OCI-LY7 (cell line): ENCODE measurements around the gene CDADC1. TPM values are rescaled to one million over a fixed set of nuclear protein-coding genes. Genes with fewer than 3 reads are reported as not detected.

Source experiments
- BruUV-seq: library from RNA; stranded (reverse); fragments of 400-500 nt; replicated peaks from 2 replicates; lab custom pipeline; 2021; lab: Mats Ljungman, UMichigan
- CTCF ChIA-PET: fragments of 300-600 bp; sonication (Branson Sonifier 250); formaldehyde crosslinking; loops from one replicate; lab custom pipeline; 2022; ENCODE audit warnings: antibody characterized with exemption; ENCODE audit not compliant: unreplicated experiment; lab: Charles Lee
- POLR2A ChIA-PET: fragments of 300-600 bp; sonication (Branson Sonifier 250); formaldehyde crosslinking; loops from one replicate; lab custom pipeline; 2022; ENCODE audit warnings: antibody characterized with exemption; lab: Charles Lee
- DNase-seq: peaks from one replicate; pipeline ENCODE4 v3.0.0-alpha.2; 2015; ENCODE audit warnings: low spot score
- H2AFZ ChIP-seq: fragments of 200-600 bp; sonication (generic), shearing (Covaris generic); 2 replicates; pipeline ENCODE4 v1.6.1; 2014; ENCODE audit warnings: mild to moderate bottlenecking, antibody characterized with exemption, low read length, moderate library complexity
- H3K27ac ChIP-seq: fragments of 200-600 bp; sonication (generic); 2 replicates; pipeline ENCODE4 v1.5.1; 2014; ENCODE audit warnings: mixed run types, low read depth, mild to moderate bottlenecking, moderate library complexity, low read length, inconsistent platforms; ENCODE audit not compliant: poor library complexity, severe bottlenecking
- H3K36me3 ChIP-seq: fragments of 200-600 bp; sonication (generic); 2 replicates; pipeline ENCODE4 v1.6.1; 2014; ENCODE audit warnings: mild to moderate bottlenecking, antibody characterized with exemption, low read length, moderate library complexity, mixed read lengths; ENCODE audit not compliant: insufficient read depth
- H3K4me1 ChIP-seq: fragments of 200-600 bp; sonication (generic); 2 replicates; pipeline ENCODE4 v1.5.1; 2014; ENCODE audit warnings: mild to moderate bottlenecking, low read length; ENCODE audit not compliant: insufficient read depth, poor library complexity, severe bottlenecking
- H3K4me2 ChIP-seq: fragments of 200-600 bp; sonication (generic); 2 replicates; pipeline ENCODE4 v1.6.1; 2014; ENCODE audit warnings: mild to moderate bottlenecking, low read length
- H3K4me3 ChIP-seq: fragments of 200-600 bp; sonication (generic); 2 replicates; pipeline ENCODE4 v1.5.1; 2014; ENCODE audit warnings: mild to moderate bottlenecking, low read depth, low read length; ENCODE audit not compliant: poor library complexity, severe bottlenecking
- H3K79me2 ChIP-seq: fragments of 200-600 bp; sonication (generic); 2 replicates; pipeline ENCODE4 v1.6.1; 2016; ENCODE audit warnings: low read depth, mild to moderate bottlenecking, low read length, moderate library complexity, mixed read lengths; ENCODE audit not compliant: insufficient read depth
- H3K9me2 ChIP-seq: fragments of 200-600 bp; sonication (generic); 2 replicates; pipeline ENCODE4 v1.6.1; 2016; ENCODE audit warnings: mild to moderate bottlenecking, low read length, mixed read lengths; ENCODE audit not compliant: insufficient read depth
- H3K9me3 ChIP-seq: fragments of 200-600 bp; sonication (generic); 2 replicates; pipeline ENCODE4 v1.6.1; 2014; ENCODE audit warnings: mild to moderate bottlenecking, mixed run types, low read length, mixed read lengths
- H4K20me1 ChIP-seq: fragments of 200-600 bp; sonication (generic); 2 replicates; pipeline ENCODE4 v1.6.1; 2014; ENCODE audit warnings: mild to moderate bottlenecking, antibody characterized with exemption, low read length, moderate library complexity, mixed read lengths; ENCODE audit not compliant: insufficient read depth
- EZH2phosphoT487 ChIP-seq: fragments of 200-600 bp; sonication (generic); IDR thresholded peaks from 2 replicates; pipeline ENCODE4 v1.6.1; 2018; ENCODE audit warnings: low read depth, borderline replicate concordance, mild to moderate bottlenecking, mixed run types, antibody characterized with exemption, low read length, moderate library complexity, mixed read lengths
- intact Hi-C: fragments of 100-400 bp; cut with micrococcal nuclease; formaldehyde crosslinking; loops from one replicate; pipeline ENCODE4 v1.10.0; 2022; ENCODE audit not compliant: unreplicated experiment
- total RNA-seq, 2 experiments: library from RNA; depleted of rRNA in 1 of 2; stranded (reverse); fragments of >200 nt in 1 of 2; shearing (Covaris generic) in 1 of 2; gene quantifications; 2 replicates each; pipeline ENCODE4 v1.2.3, GENCODE V29; 2014 to 2022
- TF ChIP-seq, protein P1 (sequence below): fragments of 200-600 bp; sonication (generic); conservative IDR thresholded peaks from 2 replicates; pipeline ENCODE4 v1.5.1; 2014; ENCODE audit warnings: mild to moderate bottlenecking, antibody characterized with exemption, low read length, moderate library complexity, mixed read lengths

CDADC1 gene
- total RNA-seq, 2 experiments from 2014 or later = 9.1 to 12.5 TPM

- Histone ChIP-seq H3K79me2 (no peaks in the 10 kb centered on the region), H3K4me1 (peaks cover 10% of the 10 kb centered on the region), H4K20me1 (no peaks in the 10 kb centered on the region), H3K27ac (no peak overlapping the region), H3K9me2 (no peaks in the 10 kb centered on the region), H3K36me3 (no peaks in the 10 kb centered on the region), H3K4me3 (no peak overlapping the region), H3K4me2 (no peak overlapping the region; the same call in 1 of the 2 replicates), H2AFZ (peak overlapping the region; percentile 62), H3K9me3 (no peaks in the 10 kb centered on the region)
- BruUV-seq = no TSS peak
- CTCF ChIA-PET = interaction anchor here (0.8 to 1.1 kb wide), 2 partner anchors 23 to 38 kb away, joined by 3 read pairs; no protein-coding TSS in a partner anchor
- DNase-seq = peak; percentile 72
- TF ChIP-seq EZH2phosphoT487 = no peak
- TF ChIP-seq, protein P1, sequence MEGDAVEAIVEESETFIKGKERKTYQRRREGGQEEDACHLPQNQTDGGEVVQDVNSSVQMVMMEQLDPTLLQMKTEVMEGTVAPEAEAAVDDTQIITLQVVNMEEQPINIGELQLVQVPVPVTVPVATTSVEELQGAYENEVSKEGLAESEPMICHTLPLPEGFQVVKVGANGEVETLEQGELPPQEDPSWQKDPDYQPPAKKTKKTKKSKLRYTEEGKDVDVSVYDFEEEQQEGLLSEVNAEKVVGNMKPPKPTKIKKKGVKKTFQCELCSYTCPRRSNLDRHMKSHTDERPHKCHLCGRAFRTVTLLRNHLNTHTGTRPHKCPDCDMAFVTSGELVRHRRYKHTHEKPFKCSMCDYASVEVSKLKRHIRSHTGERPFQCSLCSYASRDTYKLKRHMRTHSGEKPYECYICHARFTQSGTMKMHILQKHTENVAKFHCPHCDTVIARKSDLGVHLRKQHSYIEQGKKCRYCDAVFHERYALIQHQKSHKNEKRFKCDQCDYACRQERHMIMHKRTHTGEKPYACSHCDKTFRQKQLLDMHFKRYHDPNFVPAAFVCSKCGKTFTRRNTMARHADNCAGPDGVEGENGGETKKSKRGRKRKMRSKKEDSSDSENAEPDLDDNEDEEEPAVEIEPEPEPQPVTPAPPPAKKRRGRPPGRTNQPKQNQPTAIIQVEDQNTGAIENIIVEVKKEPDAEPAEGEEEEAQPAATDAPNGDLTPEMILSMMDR = peak; percentile 64
- POLR2A ChIA-PET = interaction anchor here (0.8 to 1.0 kb wide), 4 partner anchors 9 to 24 kb away, joined by 3 to 4 read pairs (median 3); no protein-coding TSS in a partner anchor
- intact Hi-C loops = no loop called here
Observed at GRCh38 chr13:49214917-49215376, 32.8 kb upstream of the CDADC1 start.

GRCh38 chr13:49216334-49216733 lies 31.4 kb upstream of the CDADC1 start:
- H3K4me3 ChIP-seq = no peak overlapping the region
- H3K9me2 ChIP-seq = no peaks in the 10 kb centered on the region
- H3K27ac ChIP-seq = no peak overlapping the region
- H2AFZ ChIP-seq = no peak overlapping the region
- BruUV-seq = no TSS peak
- H3K36me3 ChIP-seq = no peaks in the 10 kb centered on the region
- ChIA-PET POLR2A (interaction anchor here (0.8 kb wide), 1 partner anchor 11 kb away, joined by 3 read pairs; no protein-coding TSS in a partner anchor), CTCF (no interaction called here)
- no peak overlapping the region for H3K4me2 ChIP-seq
- H3K4me1 ChIP-seq = peaks cover 10% of the 10 kb centered on the region
- no peaks in the 10 kb centered on the region for H4K20me1 ChIP-seq
- no peak for DNase-seq
- no peaks in the 10 kb centered on the region for H3K9me3 ChIP-seq
- TF ChIP-seq, protein P1 = no peak
- TF ChIP-seq EZH2phosphoT487 = no peak
- intact Hi-C loops = no loop called here
- no peaks in the 10 kb centered on the region for H3K79me2 ChIP-seq

DNA sequence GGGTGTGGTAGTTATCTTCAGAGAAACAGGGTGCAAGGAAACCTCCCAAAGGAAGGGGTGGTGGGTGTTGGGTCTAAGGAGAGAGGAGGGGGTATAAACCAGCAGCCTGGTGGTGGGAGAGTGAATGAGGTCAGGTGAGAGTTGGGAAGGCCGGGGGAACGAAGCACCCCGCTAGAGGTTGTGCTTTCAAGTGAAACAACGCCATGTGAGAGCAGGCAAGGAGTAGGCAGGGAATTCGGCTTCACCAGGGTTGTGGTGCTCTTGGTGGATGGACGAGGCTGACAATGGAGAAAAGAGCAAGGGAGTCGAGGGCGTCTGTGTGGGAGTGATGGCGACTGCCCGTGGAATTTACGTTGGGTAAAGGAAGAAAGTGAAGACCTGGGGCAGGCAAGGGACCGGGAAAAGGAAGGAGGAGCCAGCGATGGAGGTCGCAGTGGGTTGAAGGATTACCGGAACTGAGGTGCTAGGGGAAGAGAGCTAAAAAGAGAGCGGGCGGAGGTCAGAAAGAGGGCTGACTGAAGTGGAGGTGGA lies 29.7 kb upstream of the CDADC1 start:
- Histone ChIP-seq H3K4me3 (no peak overlapping the region), H3K4me2 (no peak overlapping the region), H3K4me1 (peaks cover 10% of the 10 kb centered on the region), H4K20me1 (no peaks in the 10 kb centered on the region), H3K27ac (no peak overlapping the region), H3K9me3 (no peaks in the 10 kb centered on the region), H3K9me2 (no peaks in the 10 kb centered on the region), H2AFZ (no peak overlapping the region), H3K36me3 (no peaks in the 10 kb centered on the region), H3K79me2 (no peaks in the 10 kb centered on the region)
- no TSS peak for BruUV-seq
- ChIA-PET CTCF (no interaction called here), POLR2A (no interaction called here)
- intact Hi-C loops = no loop called here
- TF ChIP-seq, protein P1 = no peak
- TF ChIP-seq EZH2phosphoT487 = no peak
- no peak for DNase-seq
